ENCODE data around the gene MS4A10. TPM values are rescaled to one million over a fixed set of nuclear protein-coding genes. Genes with fewer than 3 reads are reported as not detected.

The MS4A10 gene
- polyA plus RNA-seq, 1 donor (not counting 4 experiments of a cell fraction or from before 2014, with no cell fraction given): not detected

DNA sequence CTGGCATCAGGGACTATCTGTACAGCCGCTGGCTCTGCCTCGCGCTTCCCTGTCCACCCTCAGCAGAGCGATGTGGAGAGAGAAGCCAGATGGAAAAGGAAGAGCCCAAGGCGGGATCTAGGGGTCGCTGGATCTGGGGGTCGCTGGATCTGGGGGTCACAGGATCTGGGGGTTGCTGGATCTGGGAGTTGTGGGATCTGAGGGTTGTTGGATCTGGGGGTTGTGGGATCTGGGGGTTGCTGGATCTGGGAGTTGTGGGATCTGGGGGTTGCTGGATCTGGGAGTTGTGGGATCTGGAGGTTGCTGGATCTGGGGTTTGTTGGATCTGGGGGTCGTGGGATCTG lies 2.0 kb upstream of the MS4A10 start:
- Histone ChIP-seq H3K27ac (ENCODE audit: control insufficient read depth, insufficient read depth, low read length) (no peak overlapping the region), H3K4me3 (ENCODE audit: control insufficient read depth in 2 of 3, extremely low read depth in 1 of 3, insufficient read depth in 2 of 3, low read depth in 1 of 3, low read length in 3 of 3) (no peak overlapping the region), H3K36me3 (ENCODE audit: control insufficient read depth in 2 of 2, extremely low read depth in 1 of 2, insufficient read depth in 2 of 2, low read length in 2 of 2) (no peaks in the 10 kb centered on the region), H3K9me1 (ENCODE audit: control insufficient read depth, extremely low read depth, insufficient read depth, low read length) (no peaks in the 10 kb centered on the region), H3K79me2 (ENCODE audit: control insufficient read depth, insufficient read depth, low read length) (no peaks in the 10 kb centered on the region), H4K20me1 (ENCODE audit: control insufficient read depth, extremely low read depth, insufficient read depth, low read length) (no peaks in the 10 kb centered on the region), H3K4me2 (ENCODE audit: control insufficient read depth, extremely low read depth, insufficient read depth, low read depth, low read length) (no peak overlapping the region), H3K27me3 (ENCODE audit: control insufficient read depth, extremely low read depth, insufficient read depth, low read length) (peaks cover 7% of the 10 kb centered on the region), H3K4me1 (ENCODE audit: control insufficient read depth, extremely low read depth, insufficient read depth, low read length) (no peaks in the 10 kb centered on the region), H3K9ac (ENCODE audit: control insufficient read depth, extremely low read depth, insufficient read depth, low read length) (no peak overlapping the region), H3K9me3 (ENCODE audit: control insufficient read depth, low read depth, low read length) (no peaks in the 10 kb centered on the region), H2AFZ (ENCODE audit: control insufficient read depth, low read length) (no peak overlapping the region)
- FAIRE-seq (no peak), DNase-seq (ENCODE audit: low read depth, low spot score) (no peak)
- no peak for TF ChIP-seq EZH2 (IDR thresholded peaks at IDR 0.05; ENCODE audit: low read length)
- TF ChIP-seq, protein P1, sequence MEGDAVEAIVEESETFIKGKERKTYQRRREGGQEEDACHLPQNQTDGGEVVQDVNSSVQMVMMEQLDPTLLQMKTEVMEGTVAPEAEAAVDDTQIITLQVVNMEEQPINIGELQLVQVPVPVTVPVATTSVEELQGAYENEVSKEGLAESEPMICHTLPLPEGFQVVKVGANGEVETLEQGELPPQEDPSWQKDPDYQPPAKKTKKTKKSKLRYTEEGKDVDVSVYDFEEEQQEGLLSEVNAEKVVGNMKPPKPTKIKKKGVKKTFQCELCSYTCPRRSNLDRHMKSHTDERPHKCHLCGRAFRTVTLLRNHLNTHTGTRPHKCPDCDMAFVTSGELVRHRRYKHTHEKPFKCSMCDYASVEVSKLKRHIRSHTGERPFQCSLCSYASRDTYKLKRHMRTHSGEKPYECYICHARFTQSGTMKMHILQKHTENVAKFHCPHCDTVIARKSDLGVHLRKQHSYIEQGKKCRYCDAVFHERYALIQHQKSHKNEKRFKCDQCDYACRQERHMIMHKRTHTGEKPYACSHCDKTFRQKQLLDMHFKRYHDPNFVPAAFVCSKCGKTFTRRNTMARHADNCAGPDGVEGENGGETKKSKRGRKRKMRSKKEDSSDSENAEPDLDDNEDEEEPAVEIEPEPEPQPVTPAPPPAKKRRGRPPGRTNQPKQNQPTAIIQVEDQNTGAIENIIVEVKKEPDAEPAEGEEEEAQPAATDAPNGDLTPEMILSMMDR (optimal IDR thresholded peaks at IDR 0.05 in 1 of 3, IDR thresholded peaks at IDR 0.05 in 1 of 3, conservative IDR thresholded peaks at IDR 0.05 in 1 of 3; ENCODE audit: extremely low read depth in 1 of 3, insufficient read depth in 2 of 3, low read length in 3 of 3): no peak
- dilution Hi-C loops (cut with MboI; ENCODE audit: extremely low pct_ligation_motif_present, low sequenced_read_pairs): no loop called here

DNA sequence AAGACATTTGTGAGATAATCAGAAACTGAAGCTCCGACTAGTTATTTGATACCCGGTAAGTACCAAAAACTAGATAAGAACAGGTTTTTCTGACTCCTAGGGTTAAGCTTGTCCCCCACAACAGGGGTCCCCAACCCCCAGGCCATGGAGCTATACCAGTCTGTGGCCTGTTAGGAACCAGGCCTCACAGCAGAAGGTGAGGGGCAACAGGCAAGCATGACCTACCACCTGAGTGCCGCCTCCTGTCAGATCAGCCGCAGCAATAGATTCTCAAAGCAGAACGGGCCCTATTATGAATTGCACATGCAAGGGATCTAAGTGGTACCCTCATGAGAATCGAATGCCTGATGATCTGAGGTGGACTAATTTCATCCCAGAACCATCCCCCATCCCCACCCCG lies 1.2 kb upstream of the MS4A10 start:
- H2AFZ ChIP-seq (ENCODE audit: control insufficient read depth, low read length): no peak overlapping the region
- H3K79me2 ChIP-seq (ENCODE audit: control insufficient read depth, insufficient read depth, low read length): no peaks in the 10 kb centered on the region
- peaks cover 7% of the 10 kb centered on the region for H3K27me3 ChIP-seq (ENCODE audit: control insufficient read depth, extremely low read depth, insufficient read depth, low read length)
- H3K4me2 ChIP-seq (ENCODE audit: control insufficient read depth, extremely low read depth, insufficient read depth, low read depth, low read length): no peak overlapping the region
- no peaks in the 10 kb centered on the region for H3K9me3 ChIP-seq (ENCODE audit: control insufficient read depth, low read depth, low read length)
- TF ChIP-seq, protein P1 (optimal IDR thresholded peaks at IDR 0.05 in 1 of 3, IDR thresholded peaks at IDR 0.05 in 1 of 3, conservative IDR thresholded peaks at IDR 0.05 in 1 of 3; ENCODE audit: extremely low read depth in 1 of 3, insufficient read depth in 2 of 3, low read length in 3 of 3): no peak
- no peak for TF ChIP-seq EZH2 (IDR thresholded peaks at IDR 0.05; ENCODE audit: low read length)
- H3K9me1 ChIP-seq (ENCODE audit: control insufficient read depth, extremely low read depth, insufficient read depth, low read length): no peaks in the 10 kb centered on the region
- DNase-seq (ENCODE audit: low read depth, low spot score): no peak
- no peaks in the 10 kb centered on the region for H3K4me1 ChIP-seq (ENCODE audit: control insufficient read depth, extremely low read depth, insufficient read depth, low read length)
- no peak overlapping the region for H3K4me3 ChIP-seq (ENCODE audit: control insufficient read depth in 2 of 3, extremely low read depth in 1 of 3, insufficient read depth in 2 of 3, low read depth in 1 of 3, low read length in 3 of 3)
- no peaks in the 10 kb centered on the region for H3K36me3 ChIP-seq (ENCODE audit: control insufficient read depth in 2 of 2, extremely low read depth in 1 of 2, insufficient read depth in 2 of 2, low read length in 2 of 2)
- FAIRE-seq: no peak
- H3K27ac ChIP-seq (ENCODE audit: control insufficient read depth, insufficient read depth, low read length): no peak overlapping the region
- H4K20me1 ChIP-seq (ENCODE audit: control insufficient read depth, extremely low read depth, insufficient read depth, low read length): no peaks in the 10 kb centered on the region
- H3K9ac ChIP-seq (ENCODE audit: control insufficient read depth, extremely low read depth, insufficient read depth, low read length): no peak overlapping the region
- dilution Hi-C loops (cut with MboI; ENCODE audit: extremely low pct_ligation_motif_present, low sequenced_read_pairs): no loop called here
